ENCODE data around the gene ERCC5.

ERCC5 gene

GRCh38 chr13:102845289-102845629, 573 bp upstream of the ERCC5 start:
- Histone ChIP-seq H3K4me1 (ENCODE audit: insufficient read depth, low read length) (no peaks in the 10 kb centered on the region), H3K9ac (ENCODE audit: low read depth, low read length) (peak overlapping the region; percentile 72), H3K9me3 (ENCODE audit: insufficient read depth, low read depth, low read length) (no peaks in the 10 kb centered on the region), H3K36me3 (ENCODE audit: insufficient read depth, low read length) (no peaks in the 10 kb centered on the region), H3K27ac (ENCODE audit: low read depth, low read length) (peak overlapping the region; percentile 91), H3K27me3 (ENCODE audit: insufficient read depth, low read length) (no peaks in the 10 kb centered on the region), H3K4me3 (ENCODE audit: low read length) (peak overlapping the region; percentile 97)
- WGBS: 7% methylated on average over 13 of the region's 13 CpGs

DNA sequence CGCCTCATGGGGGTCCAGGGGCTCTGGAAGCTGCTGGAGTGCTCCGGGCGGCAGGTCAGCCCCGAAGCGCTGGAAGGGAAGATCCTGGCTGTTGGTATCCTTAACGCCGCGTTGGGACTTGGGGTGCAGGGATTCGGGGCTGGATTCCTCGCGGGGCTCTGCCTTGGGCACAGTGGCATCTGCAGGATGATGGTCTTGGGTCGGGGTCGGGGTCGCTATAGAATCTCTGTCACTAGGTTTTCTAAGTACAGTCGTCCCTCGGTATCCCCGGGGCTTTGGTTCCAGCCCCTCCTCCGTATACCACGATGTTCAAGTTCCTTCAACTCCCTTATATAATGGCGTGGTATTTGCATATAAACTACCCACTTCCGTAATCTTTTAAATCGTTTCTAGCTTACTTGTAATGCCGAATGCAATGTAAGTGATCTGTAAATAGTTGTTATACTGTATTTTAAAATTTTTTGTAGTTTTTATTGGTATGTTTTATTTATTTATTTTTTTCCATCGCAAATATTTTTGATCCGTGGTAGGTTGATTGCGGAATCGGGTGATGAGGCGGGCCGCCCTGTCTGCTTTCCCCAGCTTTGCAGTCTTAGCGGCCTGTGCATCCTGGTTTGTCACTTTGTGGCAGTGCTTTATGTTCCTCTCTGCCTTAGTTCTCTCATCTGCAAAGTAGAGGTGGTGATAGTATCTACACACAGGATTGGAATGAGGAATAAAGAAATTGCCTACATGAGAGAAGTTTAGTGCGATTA, 606 bp downstream of the ERCC5 start:
- 1% methylated on average over 27 of the region's 31 CpGs for WGBS

GRCh38 chr13:102847272-102848234, 1.7 kb downstream of the ERCC5 start:
- no peak overlapping the region; the same call in 1 of the 2 replicates for H3K9ac ChIP-seq (ENCODE audit: low read depth, low read length)
- H3K27ac ChIP-seq (ENCODE audit: low read depth, low read length): no peak overlapping the region
- 43% methylated on average over 10 of the region's 12 CpGs for WGBS

More for the DNA sequence above, 606 bp downstream of the ERCC5 start:
- no peaks in the 10 kb centered on the region for H3K4me1 ChIP-seq (ENCODE audit: insufficient read depth, low read length)
- peak overlapping the region; percentile 97 for H3K4me3 ChIP-seq (ENCODE audit: low read length)
- peak overlapping the region; percentile 72 for H3K9ac ChIP-seq (ENCODE audit: low read depth, low read length)
- H3K9me3 ChIP-seq (ENCODE audit: insufficient read depth, low read depth, low read length): no peaks in the 10 kb centered on the region
- H3K27ac ChIP-seq (ENCODE audit: low read depth, low read length): peak overlapping the region; percentile 91
- H3K27me3 ChIP-seq (ENCODE audit: insufficient read depth, low read length): no peaks in the 10 kb centered on the region
- no peaks in the 10 kb centered on the region for H3K36me3 ChIP-seq (ENCODE audit: insufficient read depth, low read length)

GRCh38 chr13:102848956-102849355, 3.1 kb downstream of the ERCC5 start:
- H3K27ac ChIP-seq (ENCODE audit: low read depth, low read length): no peak overlapping the region
- no peak overlapping the region for H3K9ac ChIP-seq (ENCODE audit: low read depth, low read length)
- H3K4me3 ChIP-seq (ENCODE audit: low read length): no peak overlapping the region
- H3K4me1 ChIP-seq (ENCODE audit: insufficient read depth, low read length): no peaks in the 10 kb centered on the region
- WGBS: 96% methylated on average over 5 of the region's 6 CpGs
- H3K27me3 ChIP-seq (ENCODE audit: insufficient read depth, low read length): no peaks in the 10 kb centered on the region
- no peaks in the 10 kb centered on the region for H3K9me3 ChIP-seq (ENCODE audit: insufficient read depth, low read depth, low read length)
- H3K36me3 ChIP-seq (ENCODE audit: insufficient read depth, low read length): peaks cover 5% of the 10 kb centered on the region

More at GRCh38 chr13:102847272-102848234, 1.7 kb downstream of the ERCC5 start:
- Histone ChIP-seq H3K4me3 (ENCODE audit: low read length) (peak overlapping the region; percentile 97), H3K36me3 (ENCODE audit: insufficient read depth, low read length) (no peaks in the 10 kb centered on the region), H3K9me3 (ENCODE audit: insufficient read depth, low read depth, low read length) (no peaks in the 10 kb centered on the region), H3K4me1 (ENCODE audit: insufficient read depth, low read length) (no peaks in the 10 kb centered on the region), H3K27me3 (ENCODE audit: insufficient read depth, low read length) (no peaks in the 10 kb centered on the region)

DNA sequence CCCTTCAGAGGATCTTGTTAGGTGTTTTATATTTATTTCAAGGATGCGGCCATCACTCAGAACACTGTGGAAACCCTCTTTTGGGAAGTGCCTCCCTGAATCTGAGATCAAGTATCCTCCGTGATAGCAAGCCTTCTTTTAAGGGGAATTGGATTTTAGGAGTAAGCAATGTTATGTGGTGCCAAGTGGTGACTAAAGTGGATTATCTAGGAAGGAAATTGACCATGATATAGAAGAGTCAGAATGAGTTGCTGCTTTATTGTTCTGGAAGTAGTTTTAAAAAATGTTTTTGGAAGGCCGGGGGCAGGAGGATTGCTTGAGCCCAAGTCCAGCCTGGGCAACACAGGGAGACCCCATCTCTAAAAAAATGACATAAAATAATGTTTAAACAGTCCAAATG, 6.7 kb downstream of the ERCC5 start:
- Histone ChIP-seq H3K4me3 (ENCODE audit: low read length) (no peak overlapping the region), H3K4me1 (ENCODE audit: insufficient read depth, low read length) (no peaks in the 10 kb centered on the region), H3K9ac (ENCODE audit: low read depth, low read length) (no peak overlapping the region), H3K27me3 (ENCODE audit: insufficient read depth, low read length) (no peaks in the 10 kb centered on the region), H3K27ac (ENCODE audit: low read depth, low read length) (no peak overlapping the region), H3K36me3 (ENCODE audit: insufficient read depth, low read length) (peaks cover 35% of the 10 kb centered on the region), H3K9me3 (ENCODE audit: insufficient read depth, low read depth, low read length) (no peaks in the 10 kb centered on the region)
- WGBS: 91% methylated on average over 3 of the region's 3 CpGs

DNA sequence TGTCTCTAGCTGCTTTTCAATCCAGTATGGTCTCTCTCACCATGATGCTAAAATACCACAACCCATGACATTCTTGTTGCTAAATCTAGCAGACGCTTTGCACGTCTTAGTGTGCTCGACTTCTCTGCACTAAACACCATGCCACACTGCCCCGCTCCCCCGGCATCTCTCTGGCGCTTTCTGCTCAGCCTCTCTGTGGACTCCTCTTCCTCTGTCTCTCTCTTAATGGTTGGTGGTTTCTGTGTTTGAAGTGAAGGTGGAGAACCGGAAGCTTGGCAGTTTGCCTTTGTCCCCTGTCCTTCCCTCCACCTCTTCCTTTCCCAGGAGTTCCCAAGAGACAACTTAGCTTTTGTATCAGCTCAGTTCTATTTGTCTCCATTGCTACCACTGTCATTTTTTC, 8.8 kb downstream of the ERCC5 start:
- H3K9me3 ChIP-seq (ENCODE audit: insufficient read depth, low read depth, low read length): no peaks in the 10 kb centered on the region
- no peak overlapping the region for H3K4me3 ChIP-seq (ENCODE audit: low read length)
- WGBS: 97% methylated on average over 7 of the region's 7 CpGs
- H3K9ac ChIP-seq (ENCODE audit: low read depth, low read length): no peak overlapping the region
- no peak overlapping the region for H3K27ac ChIP-seq (ENCODE audit: low read depth, low read length)
- no peaks in the 10 kb centered on the region for H3K4me1 ChIP-seq (ENCODE audit: insufficient read depth, low read length)
- H3K27me3 ChIP-seq (ENCODE audit: insufficient read depth, low read length): no peaks in the 10 kb centered on the region
- peaks cover 57% of the 10 kb centered on the region for H3K36me3 ChIP-seq (ENCODE audit: insufficient read depth, low read length)

- H3K27me3 ChIP-seq (ENCODE audit: insufficient read depth, low read length): no peaks in the 10 kb centered on the region
- no peak overlapping the region for H3K9ac ChIP-seq (ENCODE audit: low read depth, low read length)
- WGBS: 77% methylated on average over 6 of the region's 6 CpGs
- H3K4me3 ChIP-seq (ENCODE audit: low read length): no peak overlapping the region
- H3K4me1 ChIP-seq (ENCODE audit: insufficient read depth, low read length): no peaks in the 10 kb centered on the region
- no peak overlapping the region for H3K27ac ChIP-seq (ENCODE audit: low read depth, low read length)
- H3K9me3 ChIP-seq (ENCODE audit: insufficient read depth, low read depth, low read length): no peaks in the 10 kb centered on the region
- peaks cover 72% of the 10 kb centered on the region for H3K36me3 ChIP-seq (ENCODE audit: insufficient read depth, low read length)
Measured at GRCh38 chr13:102856557-102856956, 10.7 kb downstream of the ERCC5 start.

DNA sequence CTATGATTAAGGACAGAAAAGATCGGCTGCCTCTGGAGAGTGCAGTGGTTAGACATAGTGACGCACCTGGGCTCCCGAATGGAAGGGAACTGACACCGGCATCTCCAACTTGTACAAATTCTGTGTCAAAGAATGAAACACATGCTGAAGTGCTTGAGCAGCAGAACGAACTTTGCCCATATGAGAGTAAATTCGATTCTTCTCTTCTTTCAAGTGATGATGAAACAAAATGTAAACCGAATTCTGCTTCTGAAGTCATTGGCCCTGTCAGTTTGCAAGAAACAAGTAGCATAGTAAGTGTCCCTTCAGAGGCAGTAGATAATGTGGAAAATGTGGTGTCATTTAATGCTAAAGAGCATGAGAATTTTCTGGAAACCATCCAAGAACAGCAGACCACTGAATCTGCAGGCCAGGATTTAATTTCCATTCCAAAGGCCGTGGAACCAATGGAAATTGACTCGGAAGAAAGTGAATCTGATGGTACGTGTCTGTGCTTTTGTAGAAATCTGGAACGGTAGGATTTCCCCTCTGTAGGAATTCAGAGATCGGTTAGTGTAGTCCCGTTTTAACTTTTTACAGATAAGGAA, 16.9 kb downstream of the ERCC5 start:
- H3K27ac ChIP-seq (ENCODE audit: low read depth, low read length): no peak overlapping the region
- WGBS: 98% methylated on average over 13 of the region's 13 CpGs
- H3K4me1 ChIP-seq (ENCODE audit: insufficient read depth, low read length): no peaks in the 10 kb centered on the region
- no peaks in the 10 kb centered on the region for H3K27me3 ChIP-seq (ENCODE audit: insufficient read depth, low read length)
- no peak overlapping the region for H3K9ac ChIP-seq (ENCODE audit: low read depth, low read length)
- peaks cover 94% of the 10 kb centered on the region for H3K36me3 ChIP-seq (ENCODE audit: insufficient read depth, low read length)
- no peaks in the 10 kb centered on the region for H3K9me3 ChIP-seq (ENCODE audit: insufficient read depth, low read depth, low read length)
- H3K4me3 ChIP-seq (ENCODE audit: low read length): no peak overlapping the region

GRCh38 chr13:102863590-102863989, 17.8 kb downstream of the ERCC5 start:
- Histone ChIP-seq H3K9ac (ENCODE audit: low read depth, low read length) (no peak overlapping the region), H3K27me3 (ENCODE audit: insufficient read depth, low read length) (no peaks in the 10 kb centered on the region), H3K4me3 (ENCODE audit: low read length) (no peak overlapping the region), H3K4me1 (ENCODE audit: insufficient read depth, low read length) (no peaks in the 10 kb centered on the region), H3K27ac (ENCODE audit: low read depth, low read length) (no peak overlapping the region), H3K36me3 (ENCODE audit: insufficient read depth, low read length) (peaks cover 91% of the 10 kb centered on the region), H3K9me3 (ENCODE audit: insufficient read depth, low read depth, low read length) (no peaks in the 10 kb centered on the region)
- 70% methylated on average over 4 of the region's 4 CpGs for WGBS

DNA sequence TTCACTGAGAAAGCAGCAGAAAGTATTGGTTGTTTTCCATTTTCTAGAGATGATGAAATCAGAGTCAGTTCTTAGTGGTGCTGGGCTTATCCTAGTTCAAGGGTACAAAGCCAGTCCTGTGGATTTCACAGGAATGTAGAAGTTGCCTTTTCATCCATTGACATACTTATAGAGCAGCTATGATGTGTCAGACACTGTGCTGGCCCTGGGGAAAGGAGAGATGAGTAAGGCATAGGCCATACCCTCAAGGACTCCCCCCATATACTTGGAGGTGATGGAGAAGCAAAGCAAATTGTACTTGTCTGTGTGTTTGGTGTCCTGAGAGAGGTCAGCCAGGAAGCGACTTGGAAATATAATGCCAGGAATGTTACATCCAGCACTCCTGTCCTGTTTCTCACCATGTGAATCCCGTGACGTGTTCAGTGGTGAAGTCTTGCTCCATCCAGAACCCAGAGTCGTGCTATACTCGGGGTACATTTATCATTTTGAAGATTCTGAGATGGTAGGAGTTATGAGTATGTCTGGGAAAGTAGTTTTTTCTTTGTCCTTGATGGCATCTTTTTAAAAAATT, 22.6 kb downstream of the ERCC5 start:
- peaks cover 65% of the 10 kb centered on the region for H3K36me3 ChIP-seq (ENCODE audit: insufficient read depth, low read length)
- no peak overlapping the region for H3K4me3 ChIP-seq (ENCODE audit: low read length)
- no peak overlapping the region for H3K27ac ChIP-seq (ENCODE audit: low read depth, low read length)
- no peak overlapping the region for H3K9ac ChIP-seq (ENCODE audit: low read depth, low read length)
- H3K9me3 ChIP-seq (ENCODE audit: insufficient read depth, low read depth, low read length): no peaks in the 10 kb centered on the region
- no peaks in the 10 kb centered on the region for H3K27me3 ChIP-seq (ENCODE audit: insufficient read depth, low read length)
- WGBS: 96% methylated on average over 5 of the region's 5 CpGs
- H3K4me1 ChIP-seq (ENCODE audit: insufficient read depth, low read length): no peaks in the 10 kb centered on the region

All from HUES64 (cell line).